GM19043 (cell line): Measurements from ENCODE around the gene CCNH.

Experiments
- ATAC-seq: cut with Tn5 transposase; IDR thresholded peaks from one replicate; pipeline ENCODE4 v1.9.1; 2021; ENCODE audit warnings: low read depth; ENCODE audit not compliant: unreplicated experiment

Gene CCNH

DNA sequence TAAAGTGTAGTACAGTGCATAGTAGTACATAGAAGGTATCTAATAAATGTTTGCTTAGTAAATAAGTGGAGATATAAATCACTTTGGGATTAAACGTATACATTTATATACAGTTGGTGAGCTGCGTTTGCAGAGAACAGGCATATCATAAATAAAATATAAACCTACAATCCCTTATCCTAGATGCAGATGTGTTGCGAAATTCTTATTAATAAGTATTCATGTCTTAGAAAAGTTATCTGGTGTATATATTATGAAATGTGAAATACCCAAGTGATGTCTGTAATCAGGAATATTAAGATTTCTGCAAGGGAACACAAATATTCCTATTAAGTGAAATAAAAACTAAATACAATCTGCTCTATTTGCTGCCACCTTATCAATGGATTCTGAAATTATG lies 8.8 kb downstream of the CCNH start:
- ATAC-seq: no peak

DNA sequence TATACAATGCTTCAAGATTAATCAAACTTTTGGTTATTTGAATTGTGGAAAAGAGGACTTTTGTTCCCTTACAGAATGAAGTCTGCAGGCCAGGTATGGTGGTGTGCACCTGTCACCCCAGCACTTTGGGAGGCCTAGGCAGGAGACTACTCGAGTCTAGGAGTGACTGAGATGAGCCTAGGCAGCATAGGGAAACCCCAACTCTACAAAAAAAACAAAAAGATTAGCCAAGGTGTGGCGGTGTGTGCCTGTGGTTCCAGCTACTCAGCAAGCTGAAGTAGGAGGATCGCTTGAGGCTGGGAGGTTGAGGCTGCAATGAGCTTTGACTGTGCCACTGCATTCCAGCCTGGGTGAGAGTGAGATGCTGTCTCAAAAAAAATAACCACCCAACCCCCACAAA lies 9.3 kb downstream of the CCNH start:
- no peak for ATAC-seq

DNA sequence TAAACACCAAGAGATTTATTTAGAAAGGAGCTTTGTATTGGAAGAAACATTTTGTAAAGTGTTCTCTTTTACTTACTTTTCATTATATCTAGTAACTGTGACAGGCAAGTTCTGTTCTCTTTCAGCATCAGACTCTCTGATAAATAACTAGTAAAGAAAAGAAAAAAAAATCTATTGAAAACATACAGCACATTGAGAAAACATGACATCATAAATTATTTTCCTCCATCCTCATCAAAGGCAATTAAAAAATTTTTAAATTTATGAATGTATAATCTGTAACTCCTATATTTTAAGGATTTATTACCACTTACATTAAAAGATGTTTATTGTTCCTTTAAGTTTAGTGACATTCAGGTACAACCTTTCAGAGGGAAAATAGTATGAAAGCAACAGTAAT lies 11.1 kb downstream of the CCNH start:
- no peak for ATAC-seq

DNA sequence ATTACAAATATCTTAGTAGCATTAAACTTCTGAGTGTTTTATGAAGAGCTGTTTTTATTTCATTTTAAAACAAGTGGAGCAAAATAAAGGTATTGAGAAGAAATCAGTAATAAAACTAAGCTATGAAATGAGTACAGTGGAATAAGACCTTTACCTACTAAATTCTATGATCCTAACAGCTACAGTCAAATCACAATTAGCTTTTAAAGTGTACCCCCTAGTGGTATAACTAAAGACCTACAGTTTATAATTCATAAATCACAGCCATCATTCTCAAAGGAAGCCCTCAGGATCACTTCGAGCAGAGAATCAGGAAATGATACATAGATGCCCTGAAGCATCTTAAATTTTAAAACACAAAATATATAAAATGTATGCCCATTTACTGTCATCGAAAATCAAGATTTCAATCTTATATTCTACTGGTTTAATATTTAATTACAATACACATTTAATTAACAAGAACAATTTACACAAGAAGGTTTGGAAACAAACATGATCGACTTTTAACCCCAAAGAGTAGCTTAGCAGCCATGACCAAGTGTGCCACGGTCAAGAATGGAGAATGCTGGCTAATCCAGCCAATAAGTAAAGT lies 12.3 kb downstream of the CCNH start:
- peak; percentile 80 for ATAC-seq

DNA sequence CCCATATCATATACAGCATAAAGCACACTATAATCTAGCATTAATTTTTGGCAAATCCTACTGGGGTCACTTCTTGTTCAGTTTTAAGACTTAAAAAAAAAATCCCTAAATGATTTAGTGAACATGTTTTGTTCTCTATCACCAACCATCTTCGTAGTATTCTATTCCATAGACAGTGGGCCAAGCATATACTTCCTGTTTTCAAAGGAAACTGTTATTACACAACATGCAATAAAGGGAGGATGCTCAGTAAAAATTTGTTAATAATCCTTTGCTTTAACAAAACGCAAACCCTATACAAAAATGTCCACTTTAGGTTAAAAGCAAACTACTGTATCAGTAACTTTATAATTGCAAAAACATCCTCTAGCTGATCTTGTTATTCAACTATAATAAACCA lies 13.0 kb downstream of the CCNH start:
- ATAC-seq: no peak

DNA sequence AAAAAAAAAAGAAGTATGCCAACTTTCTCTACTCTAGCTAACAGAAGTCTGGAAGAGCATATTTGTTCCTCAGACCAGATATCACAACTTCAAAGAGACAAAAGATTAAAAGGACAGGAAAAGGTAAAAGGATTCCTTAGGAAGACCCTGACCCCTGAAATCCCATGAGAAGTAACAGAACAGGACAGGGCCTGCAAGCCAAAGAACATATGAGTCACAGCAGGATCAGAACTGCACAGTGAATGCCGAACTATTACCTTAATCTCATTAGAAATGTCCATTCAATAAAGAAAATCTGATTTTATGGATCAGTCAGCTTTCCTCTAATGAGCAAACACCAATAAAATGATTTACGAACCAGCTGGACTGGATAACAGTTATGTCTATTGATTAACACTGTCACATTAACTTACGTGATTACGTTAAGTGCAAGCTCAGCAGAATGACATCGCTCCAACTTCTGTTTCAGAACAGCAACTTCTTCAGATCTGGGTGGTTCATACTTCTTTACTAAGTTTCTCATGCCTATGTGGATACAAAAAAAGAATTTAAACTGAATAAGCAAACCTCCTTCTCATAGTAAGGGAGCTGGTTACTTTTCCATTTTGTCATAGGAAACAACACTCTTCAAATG lies 13.6 kb downstream of the CCNH start:
- ATAC-seq: no peak

DNA sequence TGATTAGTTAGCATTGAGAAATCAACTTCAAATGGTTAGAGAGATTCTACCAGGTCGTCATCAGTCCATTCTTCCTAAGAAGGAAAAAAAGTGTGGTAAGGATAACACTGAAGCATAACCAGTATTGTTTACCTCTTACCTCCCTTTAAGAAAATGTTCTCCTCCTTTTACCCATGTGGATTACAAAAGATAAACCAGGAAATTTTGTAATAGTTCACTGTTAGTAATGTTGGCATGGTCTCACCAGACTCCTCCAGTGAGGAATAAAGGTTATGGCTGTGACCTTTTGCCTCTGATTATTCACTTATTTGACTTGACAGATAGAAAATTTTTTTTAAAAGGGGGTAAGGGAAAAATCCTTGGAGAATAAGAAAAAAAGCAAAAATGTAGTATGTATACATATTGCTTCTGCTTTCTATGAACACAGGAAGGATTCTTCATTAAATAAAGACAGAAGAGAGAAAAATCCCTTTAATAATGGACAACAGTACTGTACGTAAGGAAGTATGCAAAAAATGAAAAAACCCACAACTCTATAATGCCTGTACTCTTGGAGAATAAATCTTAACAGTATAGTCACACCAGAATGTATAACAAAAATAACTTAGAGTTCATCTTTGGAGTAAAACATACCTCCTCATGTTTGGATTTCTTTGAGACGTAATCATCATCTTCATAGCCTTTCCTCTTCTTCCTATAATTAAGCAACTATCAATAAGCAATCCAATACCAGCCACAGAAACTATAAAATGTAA lies 18.1 kb downstream of the CCNH start:
- ATAC-seq: no peak

DNA sequence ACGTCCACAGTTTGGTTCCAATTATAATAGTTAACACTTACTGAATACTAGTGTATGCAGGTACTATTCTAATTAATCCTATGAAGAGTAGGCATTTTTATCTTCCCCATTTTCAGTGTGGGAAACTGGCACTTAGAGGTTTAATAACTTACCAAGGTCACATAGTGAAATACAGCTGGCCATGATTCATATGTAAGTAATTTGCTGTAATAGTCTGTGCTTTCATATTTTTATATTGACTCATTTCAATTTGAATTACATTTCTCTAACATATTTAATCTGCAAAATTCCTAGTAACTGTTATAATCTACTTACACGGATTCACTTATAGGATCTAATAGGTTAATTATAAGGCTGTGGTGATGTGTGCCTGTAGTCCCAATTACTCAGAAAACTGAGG lies 19.4 kb downstream of the CCNH start:
- ATAC-seq: no peak

DNA sequence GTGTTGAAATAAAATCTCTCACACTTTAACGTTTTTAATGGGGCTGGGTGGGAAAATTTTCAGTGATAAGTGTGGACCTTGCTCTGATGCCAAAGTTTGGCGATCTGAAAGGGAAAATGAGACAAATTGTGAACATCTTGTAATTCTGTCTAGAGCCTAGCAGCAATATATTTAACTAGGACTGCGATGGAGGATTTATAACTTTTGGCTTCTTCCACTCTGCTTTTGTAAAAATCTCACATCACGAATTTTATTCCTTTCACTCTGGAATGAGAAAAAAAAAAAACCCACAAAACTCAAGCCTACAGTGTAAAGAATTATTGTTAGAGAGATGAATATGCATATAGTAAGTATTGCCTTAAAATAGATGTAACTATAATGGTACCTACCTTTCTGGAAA lies 19.9 kb downstream of the CCNH start:
- no peak for ATAC-seq

DNA sequence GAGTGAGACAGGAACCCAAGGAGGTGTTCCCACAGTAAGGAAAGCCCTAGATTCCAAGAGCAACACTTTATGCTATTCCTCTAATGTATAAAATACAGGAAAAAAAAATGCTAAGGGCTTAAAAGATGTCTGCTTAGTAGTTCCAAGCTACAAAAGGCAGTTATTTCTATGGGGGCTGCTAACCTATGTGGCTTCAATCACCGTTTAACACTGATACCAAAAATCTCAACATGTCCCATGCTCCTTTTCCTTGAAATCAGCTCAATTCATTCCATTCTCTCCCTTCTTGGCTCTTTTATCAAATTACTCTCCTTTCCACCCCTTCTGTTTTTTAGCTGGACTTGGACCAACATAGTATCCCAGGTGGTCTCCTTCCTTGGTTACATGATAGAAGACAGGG lies 20.6 kb downstream of the CCNH start:
- ATAC-seq: no peak

DNA sequence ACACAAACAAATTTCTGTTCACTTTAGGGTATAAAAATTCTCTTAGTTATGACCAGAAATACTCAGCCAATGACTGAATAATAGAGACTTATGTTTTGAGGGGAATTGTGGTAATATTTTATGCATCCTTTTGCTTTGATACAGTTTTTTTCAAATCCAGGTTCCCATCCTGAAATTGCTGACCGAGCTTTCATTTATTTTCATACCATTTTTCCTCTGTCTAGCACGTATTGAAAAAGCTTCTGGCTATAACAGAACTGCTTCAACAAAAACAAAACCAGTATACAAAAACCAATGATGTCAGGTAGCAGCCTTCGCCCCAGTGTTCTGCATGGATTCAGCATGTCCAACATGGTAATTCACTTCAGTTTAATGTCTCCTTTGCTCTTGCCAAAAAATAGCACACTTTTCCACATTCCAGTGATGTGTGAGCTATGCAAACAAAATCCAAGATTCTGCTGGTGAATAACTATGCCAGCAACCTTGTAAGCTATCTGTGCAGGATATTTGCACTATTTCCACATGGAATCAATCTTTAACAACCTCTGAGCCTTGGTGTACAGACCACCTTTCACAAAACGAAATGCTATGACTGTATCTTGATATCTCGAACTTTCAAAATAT lies 22.0 kb downstream of the CCNH start:
- no peak for ATAC-seq

DNA sequence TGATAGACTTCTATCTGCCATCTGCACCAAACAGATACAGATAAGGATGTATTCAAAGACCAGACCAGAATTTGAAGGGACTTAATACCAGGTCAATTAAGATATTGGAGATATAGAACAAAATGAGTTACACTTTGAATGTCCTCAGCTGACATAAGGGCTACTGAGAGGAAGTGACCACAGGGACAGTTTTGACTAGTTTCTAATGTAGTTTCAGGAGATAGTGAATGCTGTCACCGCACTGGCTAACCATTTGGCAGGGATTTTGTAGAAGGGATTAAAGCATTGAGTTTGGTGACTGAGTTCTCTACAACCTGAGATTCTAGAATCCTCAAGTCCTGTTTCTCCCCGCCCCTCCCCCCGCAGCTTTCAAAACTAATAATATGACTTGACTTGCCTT lies 22.7 kb downstream of the CCNH start:
- ATAC-seq: no peak

DNA sequence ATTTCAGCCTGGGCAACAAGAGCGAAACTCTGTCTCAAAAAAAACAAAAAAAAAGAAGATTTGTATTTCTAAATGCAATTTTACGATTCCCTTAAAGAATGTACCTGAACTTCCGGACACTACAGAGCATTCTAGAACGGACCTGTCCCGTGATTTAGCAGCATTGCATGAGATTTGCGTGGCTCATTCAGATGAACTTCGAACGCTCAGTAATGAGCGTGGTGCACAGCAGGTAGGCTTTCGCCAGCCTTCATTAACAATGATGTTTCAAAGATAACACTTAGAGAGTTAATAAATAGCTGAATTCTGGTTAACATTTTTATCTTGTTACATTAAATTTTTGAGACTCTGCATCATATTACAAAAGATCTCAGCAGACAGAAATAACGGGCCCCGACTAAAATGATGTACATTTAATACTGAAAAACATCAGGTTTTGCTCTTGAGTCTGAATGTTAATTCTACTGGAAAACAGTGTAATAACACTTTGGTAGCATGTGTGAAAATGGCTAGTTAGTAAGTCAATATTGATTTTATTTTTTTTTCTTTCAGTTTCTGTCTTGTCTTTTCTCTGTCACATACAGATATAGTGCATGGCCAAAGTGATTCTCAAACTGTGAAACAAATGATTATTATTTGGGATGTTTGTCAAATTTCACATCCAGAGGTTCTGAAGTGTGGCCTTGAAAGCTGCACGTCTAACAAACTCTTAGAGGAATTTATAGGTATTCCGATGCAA lies 23.3 kb downstream of the CCNH start:
- no peak for ATAC-seq

DNA sequence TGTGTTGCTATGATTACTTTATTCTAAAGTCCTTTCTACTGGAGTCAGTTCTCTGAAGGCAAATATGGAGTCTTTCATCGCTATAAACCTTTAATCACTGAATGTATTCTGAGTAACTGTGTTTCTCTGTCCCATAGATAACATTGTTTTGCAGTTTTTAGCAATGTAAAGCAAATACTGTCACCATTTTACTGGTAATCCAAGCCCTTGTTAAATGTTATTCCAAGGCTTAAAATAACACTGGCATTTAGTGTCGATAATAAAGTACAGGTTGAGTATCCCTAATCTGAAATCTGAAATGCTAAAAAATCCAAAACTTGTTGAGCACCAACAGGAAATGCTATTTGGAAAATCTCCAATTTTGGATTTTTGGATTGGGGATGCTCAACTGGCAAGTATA lies 24.6 kb downstream of the CCNH start:
- ATAC-seq: no peak

DNA sequence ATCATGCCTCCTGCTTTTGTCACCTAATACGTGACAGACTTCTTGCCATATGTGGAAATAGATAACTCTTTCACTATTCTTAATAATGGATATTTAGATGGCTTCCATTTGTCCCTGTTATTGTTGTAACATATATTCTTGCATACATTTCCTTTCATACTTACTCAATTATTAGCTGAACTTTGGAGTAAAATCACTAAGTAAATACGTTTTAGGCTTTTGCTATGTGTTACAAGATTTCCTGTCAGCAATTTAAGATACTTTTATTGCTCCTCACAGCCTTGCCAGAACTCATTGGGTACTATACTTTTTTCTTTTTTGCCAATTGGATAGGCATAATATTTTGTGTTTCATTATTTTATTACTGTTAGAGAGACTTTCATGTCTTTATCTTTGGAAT lies 26.9 kb downstream of the CCNH start:
- no peak for ATAC-seq

DNA sequence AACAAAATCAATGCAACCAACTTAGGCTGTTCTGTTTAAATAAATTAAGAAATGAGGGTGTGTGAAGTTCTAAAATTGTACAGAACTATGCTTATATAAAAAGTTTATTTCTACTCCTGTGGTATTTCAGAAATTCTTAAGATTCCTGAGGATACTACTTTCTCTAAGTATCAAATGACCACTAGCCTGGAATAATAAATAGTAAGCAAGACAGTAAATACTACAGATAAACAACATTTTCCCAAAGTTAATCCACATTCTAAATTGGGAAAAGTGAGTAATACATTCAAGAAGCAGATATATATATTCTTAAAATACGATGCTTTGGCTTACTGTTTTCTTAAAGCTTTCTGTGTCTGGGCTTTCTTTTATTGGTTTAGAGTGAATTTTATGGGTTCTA lies 29.5 kb downstream of the CCNH start:
- no peak for ATAC-seq

DNA sequence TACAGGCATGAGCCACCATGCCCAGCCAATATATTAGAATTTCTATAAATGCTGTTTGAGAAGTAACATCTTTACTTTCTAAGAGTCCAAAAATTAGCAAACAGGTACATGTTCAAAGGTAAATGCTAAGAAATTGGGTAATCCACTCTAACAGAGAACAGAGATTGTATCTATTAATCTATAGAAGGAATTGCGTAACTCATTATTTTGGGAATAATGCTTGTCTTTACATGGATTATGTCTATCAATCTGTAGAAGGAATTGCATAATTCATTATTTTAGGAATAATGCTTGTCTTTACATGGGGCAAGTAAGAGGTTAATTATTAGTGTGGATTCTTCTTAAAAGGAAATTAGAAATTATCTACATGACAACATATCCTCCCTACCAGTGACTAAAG lies 30.5 kb downstream of the CCNH start:
- ATAC-seq: no peak

DNA sequence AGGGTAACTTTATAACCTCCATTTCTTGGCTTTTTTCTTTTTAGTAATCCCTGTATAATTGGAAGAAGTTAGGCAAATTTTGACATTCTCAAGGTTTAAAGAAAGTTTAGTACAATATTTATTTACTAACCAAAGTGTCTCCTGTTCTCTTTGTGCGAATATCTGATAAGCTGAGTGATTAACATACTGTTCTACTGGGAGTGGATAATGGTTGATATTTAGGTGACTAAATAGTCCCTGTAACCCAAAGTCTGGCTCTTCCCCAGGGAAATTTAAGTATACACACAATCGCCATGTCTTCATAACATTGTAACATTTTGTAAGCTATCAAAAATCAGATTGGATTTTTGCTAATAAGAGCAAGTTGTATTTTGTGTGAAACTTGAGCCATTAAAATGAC lies 40.0 kb downstream of the CCNH start:
- ATAC-seq: no peak

DNA sequence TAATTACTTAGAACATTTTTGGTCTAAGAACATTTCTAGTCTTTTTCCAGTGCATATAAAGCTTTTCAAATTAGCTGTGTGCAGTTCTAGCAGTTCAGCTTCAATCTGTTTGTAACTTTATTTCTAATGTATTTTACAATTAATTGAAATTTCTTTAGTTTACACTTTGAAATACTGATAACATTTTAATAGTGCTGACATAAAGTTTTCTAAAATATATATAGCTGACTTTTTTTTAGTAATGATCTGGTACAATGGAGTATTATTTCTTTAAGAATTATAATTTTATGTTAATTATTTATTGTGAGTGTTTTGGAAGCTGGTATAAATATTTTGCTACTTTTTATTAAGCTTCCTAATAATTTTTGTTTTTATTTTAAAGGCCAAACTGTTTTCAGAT lies 43.3 kb downstream of the CCNH start:
- ATAC-seq: no peak

DNA sequence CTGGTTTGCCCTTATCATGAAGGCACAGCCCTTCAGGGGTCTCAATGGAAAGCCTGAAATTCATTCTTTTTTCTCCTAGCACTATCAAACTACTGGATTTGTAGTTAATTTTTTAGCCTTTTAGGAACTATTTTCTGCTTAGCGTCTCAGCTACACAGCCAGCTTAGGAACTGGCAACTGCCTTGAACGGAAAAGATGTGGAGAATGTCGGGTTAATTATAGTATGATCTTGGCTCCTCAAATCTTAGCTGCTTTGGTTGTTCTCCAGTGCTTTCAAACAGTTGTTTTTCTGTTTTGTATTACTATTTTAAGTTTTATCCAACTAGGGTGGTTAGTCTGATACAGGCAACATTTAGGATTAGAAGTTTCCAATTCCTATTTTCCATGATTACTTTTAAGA lies 44.1 kb downstream of the CCNH start:
- no peak for ATAC-seq

DNA sequence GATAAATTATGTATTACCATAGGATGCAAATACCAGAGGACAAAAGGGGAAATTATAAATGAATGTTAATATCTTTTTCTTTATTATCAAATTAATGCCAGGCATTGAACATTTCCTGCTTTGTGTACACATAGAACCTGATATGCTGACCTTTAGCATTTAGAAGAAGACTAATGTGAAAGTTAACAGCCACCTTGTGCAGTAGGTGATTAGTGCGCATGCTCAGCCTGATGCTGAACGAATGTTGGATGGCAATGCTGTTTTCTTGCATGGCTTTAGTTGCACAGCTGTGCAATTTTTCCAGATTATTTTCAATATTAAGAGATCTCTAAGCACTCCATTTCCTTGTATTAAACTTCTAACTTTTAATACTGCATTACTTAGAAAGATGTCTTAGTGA lies 45.5 kb downstream of the CCNH start:
- ATAC-seq: no peak
